A204.1 (cell line): ENCODE results near the gene LAMA2.

Experiments used
- FAIRE-seq: peaks from 2 replicates; lab custom pipeline; 2012; peaks lifted over from hg19 to GRCh38; lab: Jason Lieb, UNC

LAMA2 gene

GRCh38 chr6:128918886-128919285 is 35.9 kb downstream of the LAMA2 start:
- FAIRE-seq, result no peak

- FAIRE-seq, result no peak
These were observed 36.7 kb downstream of the LAMA2 start for GRCh38 chr6:128919412-128920180.

- no peak for FAIRE-seq
These were observed 42.8 kb downstream of the LAMA2 start for GRCh38 chr6:128925765-128926164.

GRCh38 chr6:128929869-128930268 is 46.9 kb downstream of the LAMA2 start:
- no peak for FAIRE-seq

GRCh38 chr6:128930321-128930720 is 47.4 kb downstream of the LAMA2 start:
- FAIRE-seq, result no peak

- no peak for FAIRE-seq
These were observed 49.1 kb downstream of the LAMA2 start for GRCh38 chr6:128932061-128932460.

- no peak for FAIRE-seq
These were observed 67.9 kb downstream of the LAMA2 start for GRCh38 chr6:128950864-128951263.

- FAIRE-seq, result no peak
These were observed 70.0 kb downstream of the LAMA2 start for GRCh38 chr6:128952902-128953301.

GRCh38 chr6:128954308-128955043 is 71.5 kb downstream of the LAMA2 start:
- FAIRE-seq, result no peak

- FAIRE-seq, result no peak
These were observed 80.6 kb downstream of the LAMA2 start for GRCh38 chr6:128963561-128963960.

GRCh38 chr6:128964233-128964755 is 81.4 kb downstream of the LAMA2 start:
- no peak for FAIRE-seq

- no peak for FAIRE-seq
These were observed 81.8 kb downstream of the LAMA2 start for GRCh38 chr6:128964771-128965170.

- no peak for FAIRE-seq
These were observed 84.0 kb downstream of the LAMA2 start for GRCh38 chr6:128966934-128967333.

- no peak for FAIRE-seq
These were observed 96.1 kb downstream of the LAMA2 start for GRCh38 chr6:128979071-128979470.

GRCh38 chr6:128981716-128982115 is 98.8 kb downstream of the LAMA2 start:
- no peak for FAIRE-seq

- no peak for FAIRE-seq
These were observed 107.4 kb downstream of the LAMA2 start for GRCh38 chr6:128990360-128990759.

GRCh38 chr6:128990915-128991314 is 108.0 kb downstream of the LAMA2 start:
- no peak for FAIRE-seq

- no peak for FAIRE-seq
These were observed 110.2 kb downstream of the LAMA2 start for GRCh38 chr6:128993166-128993565.

- no peak for FAIRE-seq
These were observed 114.9 kb downstream of the LAMA2 start for GRCh38 chr6:128997880-128998279.

GRCh38 chr6:129006724-129007514 is 124.0 kb downstream of the LAMA2 start:
- FAIRE-seq, result no peak

GRCh38 chr6:129007701-129008373 is 124.9 kb downstream of the LAMA2 start:
- no peak for FAIRE-seq

- no peak for FAIRE-seq
These were observed 125.7 kb downstream of the LAMA2 start for GRCh38 chr6:129008591-129008990.
